NCI-H2107 treated with DMSO at 0.1 percent for 48 hours (cell line): ENCODE data around the gene POLG.

Experiments used
- DNase-seq: peaks from one replicate; lab custom pipeline; 2025; ENCODE audit not compliant: unreplicated experiment; lab: John Stamatoyannopoulos, UW

POLG gene

DNA sequence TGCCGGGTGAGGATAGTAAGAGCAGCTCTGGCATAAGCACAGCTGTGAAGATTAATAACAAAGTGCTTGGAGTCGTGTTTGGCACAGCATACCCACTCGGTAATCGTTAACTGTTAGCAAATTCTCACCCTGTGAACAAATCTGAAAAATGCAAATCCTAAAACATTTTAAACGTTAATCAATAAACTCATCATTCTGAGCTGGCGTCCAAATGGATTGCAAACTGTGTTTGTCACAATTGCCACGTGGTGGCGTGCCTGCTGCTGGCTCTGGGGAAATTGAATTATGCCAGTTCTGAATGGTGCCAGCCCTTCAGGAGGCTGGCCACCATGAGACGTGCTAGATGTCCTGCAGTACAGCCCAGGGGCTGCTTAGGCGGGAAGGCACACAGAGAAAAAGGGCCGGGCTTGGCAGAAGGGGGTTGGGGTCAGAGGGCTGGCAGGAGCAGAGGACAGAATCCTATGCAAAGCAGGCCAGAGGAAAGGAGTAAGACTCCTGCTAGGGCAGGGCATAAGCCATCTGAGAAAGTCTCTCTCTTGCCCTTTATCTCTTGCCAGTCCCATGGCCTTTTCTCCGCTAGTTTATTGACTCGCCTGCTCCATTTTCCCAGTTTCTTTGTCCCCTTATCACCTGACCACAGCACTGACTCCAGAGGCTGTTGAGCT is 22.1 kb upstream of the POLG start:
- DNase-seq, result no peak

DNA sequence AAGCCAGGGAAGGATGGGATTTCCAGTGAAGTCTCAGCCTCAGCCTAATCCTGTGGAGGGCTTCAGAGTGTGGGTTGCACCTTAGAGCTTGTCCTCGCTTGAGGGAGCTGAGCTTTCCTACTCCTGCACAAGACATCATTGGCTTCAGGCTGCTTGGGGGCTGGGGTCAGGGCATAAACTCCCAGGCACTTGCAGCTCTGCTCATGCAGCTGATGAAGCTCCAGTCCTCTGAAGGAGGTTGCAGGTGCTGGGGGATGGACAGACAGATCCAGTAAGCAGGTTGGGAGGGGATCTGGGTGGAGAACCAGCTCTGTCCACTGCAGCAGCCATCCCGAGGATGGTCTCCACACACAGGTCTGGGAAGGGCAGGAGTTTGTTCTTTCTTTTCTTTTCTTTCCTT is 19.4 kb upstream of the POLG start:
- DNase-seq, result no peak

DNA sequence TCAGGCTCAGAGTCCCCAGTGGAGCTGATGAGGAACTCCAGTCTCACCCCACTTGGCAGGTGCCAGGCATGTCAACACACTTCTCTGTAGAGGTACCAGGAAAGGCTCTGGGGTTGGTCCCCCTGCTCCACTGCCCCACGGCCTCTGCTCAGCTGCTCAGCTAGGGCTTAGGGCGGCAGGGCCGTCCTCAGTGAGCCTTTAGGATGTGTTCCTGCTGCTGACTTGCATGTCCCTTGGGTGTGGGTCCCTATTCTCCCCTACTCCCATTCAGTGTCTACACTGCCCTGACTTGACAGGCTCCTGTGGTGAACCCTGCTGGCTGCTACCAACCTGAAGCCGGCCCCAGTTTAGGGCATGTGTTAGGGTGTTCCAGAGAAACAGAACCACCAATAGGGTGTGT is 17.9 kb upstream of the POLG start:
- DNase-seq, result no peak

DNA sequence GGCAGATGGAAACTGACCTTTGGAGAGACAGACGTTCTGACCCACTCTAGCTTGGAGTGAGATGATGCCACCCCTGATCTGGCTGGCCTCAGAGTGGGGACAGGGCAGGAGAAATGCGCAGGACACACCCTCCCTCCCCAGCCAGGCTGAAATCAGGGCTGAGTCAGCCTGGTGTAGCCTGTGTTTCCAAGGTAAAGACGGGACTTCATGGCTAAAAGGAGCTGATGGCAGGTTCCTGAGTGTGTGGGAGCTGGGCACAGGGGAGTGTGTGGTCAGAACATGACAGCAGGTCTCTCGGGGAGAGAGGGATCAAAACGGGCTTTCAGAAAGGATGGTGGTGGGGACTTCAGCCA is 14.6 kb upstream of the POLG start:
- DNase-seq, result no peak

DNA sequence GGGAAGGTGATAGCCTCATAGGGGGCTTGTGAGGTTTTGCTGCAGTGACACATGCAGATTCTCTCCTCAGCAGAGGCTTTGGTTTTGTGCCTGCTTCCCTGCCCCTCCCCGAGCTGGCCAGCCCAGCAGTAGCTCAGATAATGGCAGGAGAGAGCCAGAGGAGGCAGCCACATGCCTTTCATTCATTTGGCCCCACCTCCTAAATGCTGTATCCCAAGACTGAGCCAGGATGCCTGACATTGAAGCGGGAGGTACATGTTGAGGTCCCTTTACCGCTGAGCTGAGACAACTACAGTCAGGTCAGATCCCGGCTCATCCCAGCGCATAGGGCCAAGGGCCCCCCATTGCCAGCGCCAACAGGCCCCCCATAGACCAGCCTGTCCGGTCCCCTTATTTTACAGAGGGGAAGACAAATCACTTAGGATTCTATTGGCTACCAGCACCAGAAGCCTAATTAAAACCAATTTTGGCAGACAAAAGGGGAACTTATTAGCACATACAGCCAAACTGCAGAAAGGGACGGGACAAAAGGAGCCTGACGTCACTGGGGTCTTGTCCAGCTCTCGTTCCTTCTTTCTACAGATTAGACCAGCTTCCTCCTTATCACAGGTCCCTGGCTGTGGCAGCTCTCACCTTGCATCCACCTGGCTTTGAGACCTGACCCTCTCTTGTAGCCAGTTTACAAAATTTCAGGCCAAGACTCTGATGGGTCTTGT is 12.1 kb upstream of the POLG start:
- DNase-seq, result no peak

DNA sequence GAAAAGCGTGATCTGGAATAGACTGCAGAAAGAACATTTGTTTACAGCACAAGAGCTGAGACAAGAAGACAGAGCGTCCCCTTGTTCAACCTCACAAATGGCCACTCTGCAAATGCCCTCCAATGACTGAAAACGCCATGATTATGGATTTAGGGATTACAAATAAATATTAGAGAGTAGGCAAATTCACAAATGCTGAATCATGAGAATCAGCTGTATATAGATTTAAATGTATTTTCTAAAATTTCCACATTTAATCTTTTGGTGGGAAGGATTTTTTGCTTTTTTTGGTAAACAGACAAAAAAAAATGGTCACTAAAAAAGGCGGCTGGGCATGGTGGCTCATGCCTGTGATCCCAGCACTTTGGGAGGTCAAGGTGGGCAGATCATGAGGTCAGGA is 10.6 kb upstream of the POLG start:
- DNase-seq, result no peak

DNA sequence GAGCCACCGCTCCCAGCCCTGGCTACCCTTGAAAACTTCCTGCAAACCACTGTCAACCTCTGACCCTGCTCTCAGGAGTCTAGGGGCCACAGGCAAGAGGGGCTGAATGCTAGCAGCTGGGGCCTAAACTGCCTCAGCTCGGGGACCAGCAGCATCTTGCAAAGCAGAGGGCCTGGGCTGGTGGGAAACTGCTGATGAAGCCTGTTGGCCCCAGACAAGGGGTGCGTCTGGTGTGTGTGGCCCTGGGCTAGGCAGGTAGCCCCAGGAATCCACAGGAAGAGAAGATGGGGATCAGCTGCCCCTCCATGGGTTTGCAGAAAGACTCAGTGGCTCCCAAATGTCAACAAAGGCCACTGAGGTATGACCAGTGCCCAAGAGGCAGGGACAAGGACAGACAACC is 8.2 kb upstream of the POLG start:
- DNase-seq, result no peak

DNA sequence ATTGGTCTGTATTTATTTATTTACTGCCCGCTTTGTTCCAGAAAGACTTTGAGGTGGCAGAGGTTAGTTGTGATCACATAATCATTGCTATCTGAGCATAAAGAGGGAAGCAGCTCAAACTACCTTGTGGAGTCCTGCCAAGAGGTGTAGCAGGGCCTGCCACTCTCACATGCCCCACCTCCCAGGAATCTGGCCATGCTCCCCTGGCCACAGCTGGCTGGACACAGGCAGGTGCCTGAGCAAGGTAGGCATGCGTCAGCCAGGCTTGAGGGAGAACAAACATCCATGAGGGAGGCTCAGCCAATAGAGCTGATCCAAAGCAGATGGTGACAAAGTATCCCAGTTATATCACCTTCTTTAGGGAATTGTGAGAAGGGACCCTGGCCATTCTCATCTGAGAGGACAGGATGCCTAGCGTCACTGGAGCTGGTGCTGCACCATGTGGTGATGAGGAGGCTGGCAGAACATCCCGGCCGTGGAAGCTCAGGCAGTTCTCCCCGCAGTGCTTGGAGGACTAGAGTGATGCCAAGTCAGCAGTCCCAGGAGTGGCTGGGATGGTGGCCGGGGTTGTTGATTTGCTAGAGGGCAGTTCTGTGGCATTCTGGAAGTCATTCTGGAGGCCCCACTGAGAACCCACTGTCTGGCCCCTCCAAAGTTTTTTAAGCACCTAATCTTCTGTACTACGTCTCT is 6.8 kb upstream of the POLG start:
- DNase-seq, result no peak

DNA sequence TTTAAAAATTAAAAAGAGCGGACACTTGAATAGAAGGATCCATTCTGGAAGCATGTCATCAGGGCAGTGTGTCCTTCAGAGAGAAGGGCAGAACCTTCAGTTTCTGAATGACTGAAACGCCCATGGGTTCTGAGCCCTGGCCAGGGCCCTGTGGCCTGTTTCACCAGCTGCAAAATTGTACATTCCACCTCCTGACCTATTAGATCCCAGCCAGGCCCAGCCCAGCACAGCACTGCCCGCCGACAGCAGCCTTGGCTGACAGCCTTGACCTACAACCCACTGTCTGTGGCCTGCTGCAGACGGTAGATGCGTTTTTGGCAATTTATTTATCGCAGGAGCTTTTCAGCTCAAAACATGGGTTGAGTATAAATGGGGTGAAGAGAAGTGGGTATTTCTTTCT is 5.9 kb upstream of the POLG start:
- DNase-seq, result no peak

DNA sequence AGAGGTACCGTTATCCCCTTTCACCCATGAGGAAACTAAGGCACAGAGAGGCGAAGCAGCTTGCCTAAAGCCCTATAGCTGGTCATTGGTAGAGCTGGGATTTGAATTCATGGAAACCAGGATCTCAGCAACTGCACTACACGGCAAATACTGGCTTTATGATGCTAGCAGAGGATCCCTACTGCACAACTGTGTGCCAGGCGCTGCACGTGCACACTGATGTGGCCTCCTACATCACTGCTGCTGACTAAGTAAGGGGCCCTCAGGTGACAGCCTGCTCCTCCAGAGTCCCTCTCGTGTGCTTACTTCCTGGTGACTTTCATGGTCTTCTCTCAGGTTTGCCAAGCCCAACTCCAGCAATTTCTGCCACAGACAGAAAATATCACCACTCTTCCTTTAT is 3.4 kb upstream of the POLG start:
- no peak for DNase-seq

DNA sequence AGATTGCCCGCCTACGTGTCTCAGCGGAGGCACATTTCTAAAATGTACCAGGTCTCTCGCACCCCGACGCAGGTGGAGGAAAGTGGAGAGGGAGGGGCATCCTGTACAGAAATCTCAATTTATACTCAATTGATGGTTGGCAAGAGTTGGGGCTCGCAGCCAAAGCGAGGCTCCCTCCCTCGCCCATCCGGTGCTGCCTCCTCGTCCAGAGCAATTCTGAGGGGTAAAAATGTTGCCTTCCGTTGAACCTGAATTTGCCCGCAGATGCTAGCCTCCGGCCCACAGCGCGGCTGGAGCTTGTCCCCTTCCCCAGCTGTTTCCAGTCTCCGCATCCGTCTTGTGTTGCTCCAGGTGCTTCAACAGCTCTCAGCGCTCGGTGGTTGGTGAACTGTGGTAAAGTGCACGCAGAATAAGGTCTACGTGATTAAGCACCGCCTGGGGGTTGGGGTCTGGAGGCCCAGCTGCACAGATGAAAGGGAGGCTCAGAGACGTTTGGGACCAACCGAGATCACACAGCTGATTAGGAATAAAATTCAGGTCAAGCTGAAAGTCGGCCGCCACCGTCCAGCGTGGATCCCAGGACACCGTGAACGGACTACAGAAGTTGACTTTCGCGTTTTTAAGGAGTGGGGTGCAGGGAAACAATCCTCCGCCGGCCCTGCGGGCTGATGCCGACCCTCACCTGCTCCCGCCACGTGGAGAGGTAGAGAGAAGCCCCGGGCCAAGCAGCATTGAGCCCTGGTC is 846 bp upstream of the POLG start:
- peak; percentile 14 for DNase-seq

DNA sequence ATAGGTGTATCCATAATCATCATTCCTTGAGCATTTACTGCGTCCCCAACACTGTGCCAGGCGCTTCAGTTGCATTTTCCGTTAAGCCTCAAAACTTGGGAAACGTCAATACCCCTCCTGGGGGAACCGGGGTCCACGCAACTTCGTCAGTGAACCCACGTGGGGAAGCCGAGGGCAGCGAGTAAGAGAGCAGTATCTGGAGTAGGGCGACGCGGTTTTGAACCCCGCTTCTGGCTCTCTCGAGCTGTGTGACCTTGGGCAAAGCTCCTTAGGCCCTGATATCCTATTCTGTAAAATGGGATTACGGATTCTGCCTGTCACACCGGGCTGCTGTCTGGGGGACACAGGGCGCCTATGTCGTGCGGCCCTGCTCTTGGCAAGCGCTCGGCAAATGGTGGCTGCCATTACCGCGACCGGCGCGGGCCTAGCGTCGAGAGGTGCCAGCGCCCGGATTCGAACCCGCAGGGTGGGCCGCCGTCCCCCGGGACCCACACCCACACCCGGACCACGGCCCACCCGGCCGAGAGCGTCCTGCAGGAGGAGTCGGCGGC is 590 bp downstream of the POLG start:
- no peak for DNase-seq

DNA sequence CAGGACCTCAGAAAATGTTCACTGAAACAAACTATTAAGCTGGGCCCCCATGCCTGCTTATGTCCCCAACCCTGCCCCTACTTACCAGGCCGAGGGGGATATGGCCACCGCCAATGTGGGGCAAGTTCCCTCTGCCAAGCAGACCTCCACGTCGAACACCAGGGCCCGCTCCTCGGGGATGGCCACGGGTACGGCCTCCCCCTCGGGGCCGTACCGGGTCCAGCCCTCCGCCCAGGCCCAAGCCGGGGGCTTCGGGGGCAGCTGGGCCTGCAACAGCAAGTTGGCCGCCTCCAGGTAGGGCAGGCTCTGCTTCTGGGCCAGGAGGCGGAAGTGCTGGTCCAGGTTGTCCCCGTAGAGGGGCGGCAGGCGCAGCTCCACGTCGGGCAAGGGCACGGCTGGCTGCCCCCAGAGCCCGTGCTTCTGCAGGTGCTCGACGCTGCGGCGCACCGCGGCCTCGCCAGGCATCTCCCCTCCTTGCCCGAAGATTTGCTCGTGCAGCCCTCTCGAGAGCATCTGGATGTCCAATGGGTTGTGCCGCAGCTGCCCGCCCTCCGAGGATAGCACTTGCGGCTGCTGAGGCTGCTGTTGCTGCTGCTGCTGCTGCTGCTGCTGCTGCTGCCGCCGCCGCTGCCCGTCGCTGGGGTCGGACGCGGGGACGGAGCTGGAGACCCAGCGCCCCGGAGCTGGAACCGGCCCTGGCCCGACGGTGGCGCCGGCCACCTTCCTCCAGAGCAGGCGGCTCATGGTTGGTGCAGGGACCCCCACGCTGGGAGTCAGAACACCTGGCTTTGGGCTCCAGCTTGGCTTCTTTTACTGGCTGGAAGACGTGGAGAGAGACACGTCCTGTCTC is 1.4 kb downstream of the POLG start:
- no peak for DNase-seq

DNA sequence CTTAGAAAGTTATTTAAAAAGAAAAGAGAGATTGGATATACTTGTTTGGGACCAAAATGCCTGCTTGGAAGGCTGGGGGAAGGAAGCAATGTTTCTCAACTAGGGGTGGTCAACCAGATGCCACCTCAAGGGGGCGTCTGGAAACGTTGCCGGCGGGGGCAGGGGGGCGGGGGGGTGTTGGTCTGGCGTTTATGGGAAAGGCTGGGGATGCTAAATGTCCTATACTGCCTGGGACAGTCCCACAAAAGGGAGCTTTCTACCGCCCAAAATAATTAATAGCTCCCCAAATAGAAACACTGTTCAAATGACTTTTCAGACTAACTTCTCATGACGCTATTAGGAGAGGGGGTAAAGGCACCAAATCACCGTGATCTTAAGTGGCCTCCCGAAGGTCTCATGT is 2.2 kb downstream of the POLG start:
- no peak for DNase-seq

DNA sequence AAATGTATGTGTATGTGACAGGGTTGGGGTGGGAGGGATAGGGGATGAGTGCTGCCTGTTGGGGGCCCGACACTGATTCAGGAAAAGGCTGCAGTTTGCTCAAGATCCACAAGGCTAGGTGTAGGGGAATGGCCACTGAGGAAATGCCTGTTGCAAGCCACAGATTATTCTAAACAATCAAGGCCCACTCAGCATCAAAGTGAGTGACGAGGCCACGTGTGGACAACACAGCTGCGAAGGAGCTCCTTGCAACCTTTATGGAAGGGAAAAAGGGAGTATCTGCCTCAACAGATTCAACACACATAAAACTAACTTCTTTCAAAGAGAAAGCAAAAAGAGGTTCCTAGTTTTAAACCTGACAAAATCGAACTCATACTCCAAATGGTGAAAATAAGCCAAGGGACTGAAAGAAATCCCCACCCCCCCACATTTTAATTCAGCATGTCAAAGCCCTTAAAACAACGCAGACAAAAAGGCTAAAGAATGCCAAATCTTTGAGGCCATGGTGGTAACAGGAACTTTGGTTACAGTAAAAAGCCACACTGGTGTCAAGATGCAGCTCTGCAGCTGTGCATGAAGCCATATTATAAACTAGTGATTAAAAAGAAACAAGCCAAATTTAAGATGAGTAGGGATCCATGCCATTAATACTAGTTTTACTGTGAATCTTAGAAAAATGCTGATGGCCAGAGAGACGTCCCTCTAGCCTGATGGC is 3.6 kb downstream of the POLG start:
- no peak for DNase-seq

DNA sequence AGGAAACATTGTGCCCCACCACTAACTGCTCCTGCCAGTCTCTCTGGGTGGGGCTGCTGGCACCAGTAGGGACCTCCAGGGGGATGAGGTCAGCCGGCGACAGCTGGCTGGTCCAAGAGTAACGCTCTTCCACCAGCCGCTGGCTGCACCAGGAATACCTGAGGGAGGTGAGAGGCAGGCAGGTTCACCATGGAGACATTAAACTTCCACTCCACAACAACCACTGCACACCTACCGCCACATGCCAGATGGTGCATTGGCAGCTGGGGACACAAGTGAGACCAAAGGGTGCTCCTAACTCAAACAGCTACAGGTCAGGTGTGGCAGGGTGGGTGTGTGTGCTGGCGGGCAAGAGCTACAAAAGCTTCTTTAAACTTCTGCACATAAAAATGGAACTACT is 4.5 kb downstream of the POLG start:
- DNase-seq, result no peak

DNA sequence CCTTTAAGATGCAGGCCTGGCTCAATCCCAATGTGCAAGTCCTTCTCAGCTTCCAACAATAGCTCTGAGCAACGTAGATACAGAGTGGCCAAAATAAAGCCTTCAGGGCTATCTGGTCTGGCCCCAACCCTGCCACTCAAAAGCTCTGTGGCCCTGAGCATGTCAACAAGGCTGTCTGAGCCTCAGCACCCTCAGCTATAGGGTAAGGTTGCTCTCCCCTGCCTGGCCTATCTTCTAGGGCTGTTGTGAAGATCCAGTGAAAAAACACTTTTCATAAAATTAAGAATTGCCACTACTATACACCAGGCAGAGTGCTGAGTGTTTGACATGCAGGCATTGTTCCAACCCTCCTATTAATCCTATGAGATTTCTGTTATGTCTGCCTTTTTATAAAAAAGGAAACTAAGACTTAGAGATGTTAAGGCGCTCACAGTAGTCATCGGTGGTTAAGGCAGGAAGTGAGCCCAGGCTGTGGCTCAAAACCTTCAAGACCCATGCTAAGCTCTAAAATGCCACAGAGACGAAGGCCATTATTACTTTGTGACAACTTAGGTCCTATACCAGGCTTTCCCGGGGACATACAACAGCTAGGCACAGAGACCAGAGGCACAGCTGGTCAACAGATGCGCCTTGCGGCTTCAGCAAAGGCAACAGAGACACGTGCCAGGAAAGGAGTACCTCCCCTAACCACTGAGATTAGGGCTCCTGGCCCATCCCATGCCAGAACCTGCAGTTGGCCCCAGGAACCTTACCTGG is 5.1 kb downstream of the POLG start:
- no peak for DNase-seq

DNA sequence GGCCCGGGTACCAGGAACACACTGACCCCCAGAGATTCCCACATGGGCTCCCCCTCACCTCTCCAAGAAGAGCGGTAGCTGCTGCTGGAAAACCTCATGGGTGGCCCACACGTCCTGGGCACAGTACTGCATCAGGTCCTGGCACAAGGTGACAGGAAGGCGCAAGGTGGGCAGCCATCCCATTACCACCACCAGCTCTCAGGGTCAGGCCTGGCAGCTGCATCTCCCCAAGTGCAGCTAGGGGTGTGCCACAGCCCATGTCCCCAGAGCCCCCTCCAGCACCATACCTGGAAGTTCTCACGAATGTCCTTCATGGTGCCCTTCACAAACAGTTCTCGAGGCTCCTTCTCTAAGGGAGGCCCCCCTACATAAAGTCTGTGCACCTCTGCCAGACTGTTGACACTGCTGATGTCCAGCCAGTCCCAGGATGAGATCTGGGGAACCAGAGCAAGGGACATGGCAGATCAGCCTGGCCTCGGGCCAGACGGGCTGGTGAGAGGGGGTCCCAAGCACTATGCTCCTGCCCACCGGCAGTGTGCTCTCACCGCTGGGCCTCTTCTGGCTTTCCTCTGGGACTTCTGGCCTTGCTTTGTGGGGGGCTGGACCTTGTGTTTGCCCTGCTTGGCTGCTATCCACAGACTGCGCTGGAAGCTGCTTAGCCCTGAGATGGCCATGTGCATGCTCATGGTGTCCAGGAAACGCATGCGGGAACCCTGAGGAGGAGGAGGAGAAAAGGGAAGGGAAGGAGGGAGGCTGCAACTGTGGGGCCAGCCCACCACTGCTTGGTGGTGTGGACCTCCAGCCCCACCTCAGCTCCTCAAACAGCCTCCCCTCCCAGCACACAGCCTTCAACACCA is 6.0 kb downstream of the POLG start:
- DNase-seq, result no peak
